ENCODE data around the gene SERPING1. TPM values are rescaled to one million over a fixed set of nuclear protein-coding genes. Genes with fewer than 3 reads are reported as not detected.

Gene SERPING1
- total and polyA plus RNA-seq, 2 of the 13 experiments (the other 11 are each of a cell fraction or from before 2014, with no cell fraction given) = 2.0 to 10.4 TPM

- Histone ChIP-seq H3K4me1 (ENCODE audit: insufficient read depth, low read length) (peaks cover 11% of the 10 kb centered on the region), H2AFZ (ENCODE audit: low read length) (no peak overlapping the region), H4K20me1 (ENCODE audit: insufficient read depth, low read length) (no peaks in the 10 kb centered on the region), H3K36me3 (replicated peaks in 1 of 2; ENCODE audit: control insufficient read depth in 1 of 2, insufficient read depth in 2 of 2, low read length in 2 of 2) (no peaks in the 10 kb centered on the region), H3K79me2 (ENCODE audit: insufficient read depth, low read length) (no peaks in the 10 kb centered on the region), H3K27ac (ENCODE audit: extremely low read length, insufficient read depth, low read length) (no peak overlapping the region), H3K4me3 (replicated peaks in 1 of 3; ENCODE audit: insufficient read depth in 1 of 3, low read depth in 2 of 3, low read length in 3 of 3) (no peak overlapping the region), H3K27me3 (ENCODE audit: control insufficient read depth in 1 of 2, insufficient read depth in 2 of 2, low read length in 2 of 2) (no peaks in the 10 kb centered on the region; a peak in 1 of 5 replicates), H3K9me3 (ENCODE audit: low read length) (no peaks in the 10 kb centered on the region), H3K9ac (ENCODE audit: insufficient read depth, low read depth, low read length) (no peak overlapping the region), H3K4me2 (ENCODE audit: low read depth, low read length) (no peak overlapping the region)
- no peak for FAIRE-seq
- ChIA-PET CTCF (ENCODE audit: low intra/inter-chr PET ratio, low total read pairs) (no interaction called here), POLR2A (no interaction called here)
- intact Hi-C loops (cut with micrococcal nuclease; ENCODE audit: unreplicated experiment) = loop anchor here (5.0 kb wide), 1 partner anchor 37 kb away; the partner anchor contains the start of gene SERPING1
- BruUV-seq (replicated peaks) = no TSS peak
- in situ Hi-C loops (cut with HindIII; ENCODE audit: extremely low pct_ligation_motif_present, low pct_unique_long_range_greater_than_20kb) = no loop called here
- no peak for DNase-seq (ENCODE audit: low spot score)
- TF ChIP-seq ZNF891 (CRISPR knock-in tag; IDR thresholded peaks at IDR 0.05) (no peak), ZNF232 (CRISPR knock-in tag; IDR thresholded peaks at IDR 0.05; ENCODE audit: borderline replicate concordance) (no peak), HHEX (CRISPR knock-in tag; IDR thresholded peaks at IDR 0.05) (no peak), ZNF841 (CRISPR knock-in tag; IDR thresholded peaks at IDR 0.05; ENCODE audit: borderline replicate concordance) (no peak), SRSF1 (optimal IDR thresholded peaks at IDR 0.05; ENCODE audit: low read depth, low read length) (no peak), ZNF430 (CRISPR knock-in tag; IDR thresholded peaks at IDR 0.05) (no peak), MIXL1 (CRISPR knock-in tag; IDR thresholded peaks at IDR 0.05) (no peak), ZNF883 (CRISPR knock-in tag; IDR thresholded peaks at IDR 0.05; ENCODE audit: not compliant biosample characterization) (no peak), YY1 (IDR thresholded peaks at IDR 0.05; ENCODE audit: insufficient read depth, insufficient replicate concordance, low read depth, low read length) (no peak), DMTF1 (CRISPR knock-in tag; IDR thresholded peaks at IDR 0.05) (no peak), TCF7 (IDR thresholded peaks at IDR 0.05; ENCODE audit: low read depth) (no peak), ZNF160 (CRISPR knock-in tag; IDR thresholded peaks at IDR 0.05) (no peak)
- TF ChIP-seq, protein P1, sequence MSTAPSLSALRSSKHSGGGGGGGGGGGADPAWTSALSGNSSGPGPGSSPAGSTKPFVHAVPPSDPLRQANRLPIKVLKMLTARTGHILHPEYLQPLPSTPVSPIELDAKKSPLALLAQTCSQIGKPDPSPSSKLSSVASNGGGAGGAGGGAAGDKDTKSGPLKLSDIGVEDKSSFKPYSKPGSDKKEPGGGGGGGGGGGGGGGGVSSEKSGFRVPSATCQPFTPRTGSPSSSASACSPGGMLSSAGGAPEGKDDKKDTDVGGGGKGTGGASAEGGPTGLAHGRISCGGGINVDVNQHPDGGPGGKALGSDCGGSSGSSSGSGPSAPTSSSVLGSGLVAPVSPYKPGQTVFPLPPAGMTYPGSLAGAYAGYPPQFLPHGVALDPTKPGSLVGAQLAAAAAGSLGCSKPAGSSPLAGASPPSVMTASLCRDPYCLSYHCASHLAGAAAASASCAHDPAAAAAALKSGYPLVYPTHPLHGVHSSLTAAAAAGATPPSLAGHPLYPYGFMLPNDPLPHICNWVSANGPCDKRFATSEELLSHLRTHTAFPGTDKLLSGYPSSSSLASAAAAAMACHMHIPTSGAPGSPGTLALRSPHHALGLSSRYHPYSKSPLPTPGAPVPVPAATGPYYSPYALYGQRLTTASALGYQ (CRISPR knock-in tag; IDR thresholded peaks at IDR 0.05) = no peak
- TF ChIP-seq, protein P2, sequence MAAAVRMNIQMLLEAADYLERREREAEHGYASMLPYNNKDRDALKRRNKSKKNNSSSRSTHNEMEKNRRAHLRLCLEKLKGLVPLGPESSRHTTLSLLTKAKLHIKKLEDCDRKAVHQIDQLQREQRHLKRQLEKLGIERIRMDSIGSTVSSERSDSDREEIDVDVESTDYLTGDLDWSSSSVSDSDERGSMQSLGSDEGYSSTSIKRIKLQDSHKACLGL (CRISPR knock-in tag; IDR thresholded peaks at IDR 0.05) = no peak
- ATAC-seq = no peak
Measured at GRCh38 chr11:57634311-57634710, 36.8 kb downstream of the SERPING1 start.
